HG03108 (cell line): Measurements from ENCODE around the gene SLC43A2.
A peak's percentile ranks its signal among the peaks of the same experiment; 100 is the strongest.

Source experiments
- ATAC-seq: cut with Tn5 transposase; IDR thresholded peaks from one replicate; pipeline ENCODE4 v1.9.1; 2021; ENCODE audit warnings: moderate library complexity; ENCODE audit not compliant: unreplicated experiment

The SLC43A2 gene

DNA sequence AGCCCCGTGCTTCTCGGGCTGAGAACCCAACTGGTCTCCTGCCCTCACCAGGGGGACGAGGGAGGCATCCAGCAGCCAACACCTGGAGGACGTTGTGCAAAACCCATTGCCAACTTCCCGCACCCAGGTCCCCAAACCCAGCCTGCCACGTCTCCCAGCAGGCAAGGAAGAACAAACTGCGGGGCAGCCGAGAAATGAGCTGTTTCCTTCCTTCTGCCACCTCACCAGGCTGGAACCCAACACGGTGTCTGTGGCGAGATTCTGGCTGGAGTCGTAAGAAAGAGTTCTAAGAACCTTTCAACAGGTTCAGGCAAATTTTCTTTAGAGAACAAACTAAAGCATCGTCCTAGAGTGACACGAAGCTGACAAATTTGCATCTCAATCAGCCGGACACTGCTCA, 3.6 kb downstream of the SLC43A2 start:
- no peak for ATAC-seq

DNA sequence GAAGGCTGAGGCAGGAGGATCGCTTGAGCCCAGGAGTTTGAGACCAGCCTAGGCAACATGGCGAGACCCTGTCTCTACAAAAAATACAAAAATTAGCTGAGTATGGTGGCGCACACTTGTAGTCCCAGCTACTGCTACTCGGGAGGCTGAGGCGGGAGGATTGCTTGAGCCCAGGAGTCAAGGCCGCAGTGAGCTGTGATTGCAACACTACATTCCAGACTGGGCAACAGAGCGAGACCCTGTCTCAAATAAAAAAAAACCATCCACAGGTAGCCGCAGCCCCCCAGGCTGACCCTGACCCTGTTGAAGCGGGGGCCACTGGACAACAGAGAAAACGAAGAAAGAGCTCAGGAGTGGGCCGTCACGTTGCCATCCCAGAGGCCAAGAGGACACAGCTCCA, 4.0 kb downstream of the SLC43A2 start:
- no peak for ATAC-seq

DNA sequence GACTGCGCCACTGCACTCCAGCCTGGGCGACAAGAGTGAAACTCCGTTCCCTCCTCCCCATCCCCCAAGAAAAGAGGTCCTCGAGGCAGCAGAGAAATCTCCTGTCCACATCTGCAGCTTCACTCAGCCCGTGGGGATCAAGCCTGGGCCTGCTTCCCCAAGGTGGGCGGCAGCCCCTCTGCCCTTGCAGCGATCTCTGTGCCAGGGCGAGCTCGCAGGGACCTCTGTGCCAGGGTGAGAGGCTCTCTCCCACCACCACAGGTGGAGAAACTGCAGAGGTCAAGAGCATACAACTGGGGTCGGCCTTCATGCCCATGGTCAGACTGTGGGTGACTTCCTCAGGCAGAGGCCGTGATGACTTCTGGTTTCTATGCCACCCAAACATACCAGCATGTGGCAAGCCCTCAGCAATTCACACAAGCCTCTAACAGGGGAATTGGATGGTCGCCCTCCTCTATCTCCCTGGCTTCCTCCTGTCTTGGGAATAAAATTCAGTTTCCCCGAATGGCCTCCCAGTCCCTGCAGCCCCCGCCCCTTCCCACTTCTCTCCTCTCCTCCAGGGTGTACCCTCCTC, 5.5 kb downstream of the SLC43A2 start:
- no peak for ATAC-seq

DNA sequence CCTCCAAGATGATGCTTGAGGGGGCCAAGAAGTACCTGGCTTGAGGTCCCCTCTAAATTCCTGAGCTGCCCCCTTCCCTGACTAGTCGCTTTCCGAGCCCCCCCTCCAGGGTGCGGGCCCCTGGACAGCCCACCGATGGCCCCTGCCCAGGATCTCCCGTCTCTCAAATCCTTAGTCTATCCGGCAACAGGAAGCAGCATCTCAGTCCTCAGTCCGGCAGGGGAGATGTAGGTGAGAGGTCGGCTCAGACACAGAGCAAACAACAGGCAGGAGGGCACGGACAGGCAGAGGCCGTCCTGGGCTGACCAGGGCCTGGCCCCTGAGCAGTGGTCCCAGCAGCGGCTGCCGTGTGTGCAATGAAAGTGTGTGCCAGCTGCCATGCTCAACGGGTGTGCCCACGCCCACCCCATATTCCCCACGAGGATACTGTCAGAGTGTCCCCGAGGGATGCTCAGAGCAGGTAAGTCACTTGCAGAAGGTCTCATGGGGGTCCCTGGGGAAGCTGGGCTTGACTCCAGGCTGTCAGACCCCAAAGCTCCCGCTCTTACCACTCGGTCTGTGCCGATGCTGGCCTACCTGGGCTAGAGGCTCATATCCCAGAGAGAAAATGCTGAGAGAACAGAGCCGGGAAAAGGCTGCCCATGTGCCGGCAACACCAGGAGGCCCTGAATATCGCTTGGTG, 7.2 kb downstream of the SLC43A2 start:
- ATAC-seq, result no peak

DNA sequence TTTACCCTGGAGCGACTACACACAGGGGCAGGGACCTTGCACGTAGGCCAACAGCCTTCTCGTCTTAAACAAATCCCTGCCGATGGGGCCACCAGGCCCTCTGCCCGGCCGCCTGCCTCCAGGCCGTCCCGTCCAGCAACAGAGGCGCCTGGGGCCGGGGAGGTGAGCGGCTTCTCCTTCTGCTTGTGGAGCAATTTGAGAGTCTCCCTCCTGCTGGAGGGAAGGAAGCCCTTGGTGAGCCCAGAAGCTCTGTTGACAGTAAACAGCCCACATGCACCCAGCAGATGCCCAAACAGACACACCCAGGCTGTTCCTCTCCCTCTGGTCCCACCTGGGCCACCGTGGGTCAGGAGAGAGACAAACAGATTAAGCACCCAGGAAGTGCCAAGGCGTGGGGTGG, 8.1 kb downstream of the SLC43A2 start:
- no peak for ATAC-seq

DNA sequence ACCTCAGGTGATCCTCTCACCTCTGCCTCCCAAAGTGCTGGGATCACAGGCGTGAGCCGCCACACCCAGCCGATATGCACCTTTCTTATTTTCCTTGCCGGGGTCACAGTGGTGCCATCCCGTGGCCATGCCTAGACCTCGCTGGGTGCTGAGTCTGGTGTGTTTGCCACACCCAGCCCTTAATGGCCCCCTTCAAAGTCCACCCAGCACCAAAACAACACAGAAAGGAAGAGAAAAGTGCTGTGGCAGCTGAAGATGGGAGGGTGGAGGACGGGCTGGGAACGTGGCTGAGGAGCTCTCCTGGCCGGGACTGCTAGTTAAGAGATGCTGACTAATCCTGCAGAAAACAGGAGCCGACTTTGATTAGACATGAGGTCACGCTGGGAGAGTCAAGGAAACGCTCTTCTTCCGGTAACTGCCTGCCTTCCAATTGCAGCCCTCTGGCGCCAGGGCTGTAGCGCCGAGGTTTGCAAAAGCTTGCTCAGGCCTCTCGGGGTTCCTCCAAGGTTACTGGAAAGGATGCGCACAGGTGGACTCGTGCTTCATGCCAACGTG, 10.9 kb downstream of the SLC43A2 start:
- no peak for ATAC-seq

DNA sequence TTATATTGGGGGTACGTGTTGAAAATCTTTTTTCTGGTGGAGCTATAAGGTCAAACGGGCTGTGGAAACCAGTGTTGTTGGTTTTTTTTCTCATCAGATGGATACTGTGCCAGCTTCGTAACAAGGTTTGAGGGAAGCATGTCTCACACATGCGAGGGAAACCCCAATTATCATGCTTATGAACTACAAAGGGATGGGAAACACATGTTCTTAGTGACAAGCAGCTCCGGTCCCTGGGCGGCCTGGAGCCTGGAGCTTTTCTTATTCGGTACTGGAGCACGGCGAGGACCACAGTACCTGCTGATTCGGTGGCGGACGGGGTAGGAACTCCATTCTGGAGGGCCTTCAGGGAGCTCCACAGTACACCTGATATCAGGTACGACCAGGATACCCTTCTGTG, 12.5 kb downstream of the SLC43A2 start:
- ATAC-seq, result no peak

DNA sequence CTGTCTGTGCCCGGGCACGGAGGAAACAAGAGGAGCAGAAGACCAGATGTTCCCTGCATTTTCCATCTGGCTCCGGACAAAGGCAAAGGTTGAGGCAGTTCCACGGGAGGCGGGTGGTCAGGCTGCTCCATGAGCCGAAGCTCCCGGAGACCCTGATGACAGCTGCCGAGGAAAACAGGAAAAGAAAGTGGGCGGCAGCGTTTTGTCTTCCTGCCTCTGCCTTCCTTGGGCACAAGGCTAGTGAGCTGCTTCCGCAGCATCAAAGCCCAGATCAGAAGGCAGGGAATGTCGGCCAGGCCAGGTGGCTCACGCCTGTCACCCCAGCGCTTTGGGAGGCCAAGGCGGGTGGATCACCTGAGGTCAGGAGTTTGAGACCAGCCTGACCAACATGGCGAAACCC, 16.2 kb downstream of the SLC43A2 start:
- no peak for ATAC-seq

DNA sequence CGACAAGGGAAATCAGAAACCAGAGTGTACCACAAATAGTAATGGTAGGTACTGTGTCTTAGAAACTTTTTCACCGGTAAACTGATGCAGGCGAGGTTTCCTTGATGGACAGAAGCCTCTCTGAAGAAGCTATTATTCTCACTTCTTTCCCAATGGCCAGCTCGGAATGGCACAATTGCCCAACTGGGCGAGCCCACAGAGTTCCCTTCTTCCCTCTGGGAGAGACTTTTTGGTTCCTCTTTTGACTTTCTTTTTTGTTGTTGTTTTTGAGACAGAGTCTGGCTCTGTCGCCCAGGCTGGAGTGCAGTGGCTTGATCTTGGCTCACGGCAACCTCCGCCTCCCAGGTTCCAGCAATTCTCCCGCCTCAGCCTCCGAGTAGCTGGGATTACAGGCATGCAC, 16.9 kb downstream of the SLC43A2 start:
- ATAC-seq, result no peak

DNA sequence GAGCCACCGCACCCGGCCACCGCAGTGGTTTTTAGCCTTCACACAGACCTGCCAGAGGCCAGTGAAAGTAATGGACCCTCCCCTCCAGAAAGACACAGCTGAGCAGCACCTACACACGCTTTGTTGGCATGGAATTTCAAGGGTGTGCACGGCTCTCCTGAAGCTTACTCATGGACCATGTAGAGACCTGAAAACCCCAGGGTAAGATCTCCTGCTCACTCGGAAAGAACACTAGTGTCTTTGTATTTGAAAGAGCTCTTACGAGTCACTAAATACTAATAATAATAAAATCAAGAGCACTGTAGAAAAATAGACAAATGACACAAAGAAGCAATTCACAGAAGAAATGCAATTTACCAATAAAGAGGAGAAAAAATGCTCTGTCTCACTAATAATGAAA, 20.0 kb downstream of the SLC43A2 start:
- ATAC-seq, result no peak

DNA sequence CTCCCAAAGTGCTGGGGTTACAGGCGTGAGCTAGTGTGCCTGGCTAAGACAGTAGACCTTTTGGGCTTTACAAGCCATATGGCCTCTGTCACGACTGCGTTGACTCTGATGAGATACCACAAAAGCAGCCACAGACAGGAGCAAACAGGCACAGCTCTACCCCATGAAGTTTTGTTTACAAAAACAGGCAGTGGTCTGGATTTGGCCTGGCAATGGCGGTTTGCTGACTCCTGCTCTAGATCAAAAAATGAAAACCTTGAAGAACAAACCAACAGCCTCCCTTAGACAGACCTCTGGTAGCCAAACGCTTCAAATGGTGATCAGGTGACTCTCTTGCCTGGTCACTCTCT, 20.7 kb downstream of the SLC43A2 start:
- no peak for ATAC-seq

DNA sequence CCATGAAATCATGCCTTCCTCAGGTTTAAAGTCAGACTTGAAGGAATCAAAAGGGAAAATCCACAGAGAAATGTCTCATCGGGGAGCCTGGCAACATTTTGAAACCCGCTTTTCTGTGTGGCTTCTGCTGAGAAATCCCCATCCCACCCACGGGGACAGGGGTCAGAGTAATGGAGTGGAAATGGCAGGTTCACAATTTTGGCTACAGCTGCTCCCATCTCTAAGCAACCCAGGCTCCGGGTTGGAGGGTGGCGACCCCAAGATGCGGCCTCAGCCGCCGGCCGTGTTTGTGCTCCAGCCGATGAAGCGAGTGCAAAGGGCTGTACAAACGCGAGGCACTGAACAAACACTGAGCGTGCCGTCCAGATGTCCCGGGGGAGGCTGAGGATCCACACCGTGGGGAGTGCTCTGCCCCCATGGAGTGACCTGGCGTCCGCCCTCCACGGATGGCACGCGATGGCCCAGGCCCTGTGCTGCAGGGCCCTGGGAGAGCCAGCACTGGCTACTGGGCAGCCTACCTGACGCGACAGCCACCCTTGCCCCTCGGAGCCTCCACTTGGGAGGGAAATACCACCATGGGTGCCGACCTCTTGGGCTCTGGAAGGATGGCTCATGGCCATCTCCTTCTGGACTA, 22.2 kb downstream of the SLC43A2 start:
- no peak for ATAC-seq

DNA sequence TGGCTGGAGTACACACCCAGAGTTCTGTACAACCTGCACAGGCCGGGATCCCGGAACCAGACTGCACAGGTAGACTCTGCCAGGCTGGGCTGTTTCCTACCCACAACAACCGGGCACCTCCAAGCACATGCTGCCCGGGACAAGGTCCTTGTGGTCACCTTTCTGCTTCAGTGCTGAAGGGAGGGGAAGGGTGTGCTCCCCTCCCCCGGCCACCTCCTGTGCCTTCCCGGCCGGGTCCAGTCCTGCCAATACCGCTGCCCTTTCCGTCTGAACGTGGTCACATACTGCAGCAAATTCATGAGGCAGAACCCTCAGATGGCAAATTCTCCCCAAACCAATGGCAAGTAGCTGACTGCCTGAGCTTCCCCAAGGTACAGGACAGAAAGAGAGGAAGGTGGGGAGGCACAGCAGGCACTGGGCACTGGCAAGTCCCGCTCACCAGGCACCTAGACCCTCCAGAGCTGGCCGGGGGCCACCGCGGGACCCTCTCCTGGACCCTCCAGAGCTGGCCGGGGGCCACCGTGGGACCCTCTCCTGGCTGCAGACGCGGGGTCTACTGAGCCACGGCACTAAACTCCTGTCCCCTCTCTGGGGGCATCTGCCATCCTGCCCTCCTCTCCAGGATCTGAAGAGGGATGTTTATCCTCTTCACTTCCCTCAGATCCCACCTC, 22.8 kb downstream of the SLC43A2 start:
- ATAC-seq, result no peak

DNA sequence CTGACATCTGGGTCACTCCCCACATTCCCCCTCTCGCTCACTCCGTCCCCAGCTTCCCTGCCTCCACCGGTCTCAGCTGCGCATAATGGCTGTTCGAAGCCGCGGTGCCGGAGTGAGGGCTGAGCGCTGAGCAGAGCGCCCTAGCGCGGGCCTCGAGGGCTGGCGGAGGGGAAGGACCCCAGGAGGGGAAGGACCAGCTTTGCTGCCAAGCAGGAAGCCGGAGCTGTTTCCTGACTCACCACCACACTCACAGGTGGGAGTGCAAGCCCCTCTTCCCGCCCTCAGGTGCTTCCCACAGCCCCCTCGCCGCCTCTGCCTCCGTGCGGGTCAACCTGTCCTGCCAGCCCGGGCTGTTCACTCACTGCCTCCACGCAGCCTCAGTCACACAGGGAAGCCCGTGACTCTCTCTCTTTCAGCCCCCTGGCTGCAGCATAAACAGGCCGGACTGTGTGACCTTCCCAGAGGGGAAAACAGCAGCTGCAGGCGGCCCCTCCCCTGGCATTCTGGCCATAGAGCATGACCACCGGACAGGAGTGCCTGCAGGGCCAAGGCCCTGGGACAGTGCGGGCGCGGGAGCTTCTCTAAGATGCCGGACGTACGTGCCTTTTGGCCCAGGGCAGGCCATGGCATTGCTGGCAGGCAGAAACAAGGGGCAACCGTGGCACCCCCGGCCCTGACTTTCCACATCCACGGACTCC, 23.7 kb downstream of the SLC43A2 start:
- ATAC-seq, result no peak

DNA sequence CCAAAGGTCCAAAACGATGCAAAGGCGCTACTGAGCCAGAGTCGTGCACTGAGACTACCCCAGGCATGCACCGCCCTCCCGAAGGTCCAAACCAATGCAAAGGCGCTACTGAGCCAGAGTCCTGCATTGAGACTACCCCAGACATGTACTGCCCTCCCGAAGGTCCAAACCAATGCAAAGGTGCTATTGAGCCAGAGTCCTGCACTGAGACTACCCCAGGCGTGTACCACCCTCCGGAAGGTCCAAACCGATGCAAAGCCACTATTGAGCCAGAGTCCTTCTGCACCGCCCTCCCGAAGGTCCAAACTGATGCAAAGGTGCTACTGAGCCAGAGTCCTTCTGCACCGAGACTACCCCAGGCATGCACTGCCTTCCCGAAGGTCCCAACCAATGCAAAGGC, 27.1 kb downstream of the SLC43A2 start:
- ATAC-seq, result no peak

DNA sequence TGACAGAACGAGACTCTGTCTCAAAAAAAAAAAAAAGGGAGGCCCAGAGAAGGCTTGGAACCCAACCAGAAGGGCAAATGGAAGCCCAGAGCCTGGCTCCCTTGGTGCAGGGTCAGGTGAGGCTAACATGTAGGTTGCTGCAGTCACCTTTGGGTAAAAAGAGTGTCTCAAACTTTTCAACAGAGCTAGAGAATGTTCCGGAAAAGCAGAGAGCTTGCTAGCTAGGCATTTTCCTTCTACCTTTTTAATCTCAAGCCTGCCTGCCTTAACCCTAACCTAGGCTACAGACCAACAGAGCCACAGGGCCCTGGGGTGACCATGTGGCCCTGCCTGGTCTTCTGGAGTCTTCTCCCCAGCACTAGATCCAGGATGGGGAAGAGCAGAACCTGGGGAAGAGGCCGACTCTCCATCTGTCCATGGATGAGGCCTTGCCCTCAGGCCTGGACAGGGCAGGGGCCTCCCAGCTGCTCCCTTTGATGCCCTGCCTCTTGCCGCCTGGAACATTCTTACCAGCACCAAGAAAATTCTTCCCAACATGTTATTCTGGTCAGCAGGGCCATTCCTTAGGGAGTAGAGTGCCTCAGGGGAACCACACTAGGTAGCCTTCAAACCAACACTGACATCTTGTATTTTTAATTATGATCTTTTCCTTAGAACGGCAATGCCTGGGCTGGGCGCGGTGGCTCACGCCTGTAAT, 30.1 kb downstream of the SLC43A2 start:
- ATAC-seq, result no peak

DNA sequence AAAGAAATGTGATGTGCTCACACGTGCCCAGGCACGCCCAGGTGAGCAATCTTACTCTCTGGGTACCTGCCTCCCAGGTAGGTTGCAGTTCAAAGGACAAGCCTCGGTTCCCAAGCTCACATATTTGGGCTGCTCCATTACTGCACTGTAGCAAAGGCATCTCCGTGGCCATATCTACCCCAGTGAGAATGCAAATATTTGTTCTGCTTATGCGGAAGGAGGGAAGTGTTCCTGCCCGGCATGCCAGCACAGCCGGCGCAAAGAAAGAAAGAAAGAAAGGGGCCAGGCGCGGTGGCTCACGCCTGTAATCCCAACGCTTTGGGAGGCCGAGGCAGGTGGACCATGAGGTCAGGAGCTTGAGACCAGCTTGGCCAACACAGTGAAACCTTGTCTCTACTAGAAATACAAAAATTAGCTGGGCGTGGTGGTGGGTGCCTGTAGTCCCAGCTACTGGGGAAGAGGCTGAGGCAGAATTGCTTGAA, 30.7 kb downstream of the SLC43A2 start:
- ATAC-seq, result no peak

DNA sequence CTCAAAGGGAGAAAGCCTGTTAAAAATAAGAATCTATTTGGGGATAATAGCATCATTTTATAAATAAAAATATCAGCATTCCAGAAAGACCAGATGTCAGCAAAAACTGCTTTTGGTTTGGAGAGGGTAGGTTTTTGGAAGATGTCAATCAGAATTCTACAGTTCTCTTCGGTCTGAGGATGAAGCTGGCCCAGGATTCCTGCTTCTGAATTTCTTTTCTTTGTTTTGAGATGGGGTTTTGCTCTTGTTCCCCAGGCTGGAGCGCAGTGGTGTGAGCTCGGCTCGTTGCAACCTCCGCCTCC, 35.1 kb downstream of the SLC43A2 start:
- no peak for ATAC-seq

DNA sequence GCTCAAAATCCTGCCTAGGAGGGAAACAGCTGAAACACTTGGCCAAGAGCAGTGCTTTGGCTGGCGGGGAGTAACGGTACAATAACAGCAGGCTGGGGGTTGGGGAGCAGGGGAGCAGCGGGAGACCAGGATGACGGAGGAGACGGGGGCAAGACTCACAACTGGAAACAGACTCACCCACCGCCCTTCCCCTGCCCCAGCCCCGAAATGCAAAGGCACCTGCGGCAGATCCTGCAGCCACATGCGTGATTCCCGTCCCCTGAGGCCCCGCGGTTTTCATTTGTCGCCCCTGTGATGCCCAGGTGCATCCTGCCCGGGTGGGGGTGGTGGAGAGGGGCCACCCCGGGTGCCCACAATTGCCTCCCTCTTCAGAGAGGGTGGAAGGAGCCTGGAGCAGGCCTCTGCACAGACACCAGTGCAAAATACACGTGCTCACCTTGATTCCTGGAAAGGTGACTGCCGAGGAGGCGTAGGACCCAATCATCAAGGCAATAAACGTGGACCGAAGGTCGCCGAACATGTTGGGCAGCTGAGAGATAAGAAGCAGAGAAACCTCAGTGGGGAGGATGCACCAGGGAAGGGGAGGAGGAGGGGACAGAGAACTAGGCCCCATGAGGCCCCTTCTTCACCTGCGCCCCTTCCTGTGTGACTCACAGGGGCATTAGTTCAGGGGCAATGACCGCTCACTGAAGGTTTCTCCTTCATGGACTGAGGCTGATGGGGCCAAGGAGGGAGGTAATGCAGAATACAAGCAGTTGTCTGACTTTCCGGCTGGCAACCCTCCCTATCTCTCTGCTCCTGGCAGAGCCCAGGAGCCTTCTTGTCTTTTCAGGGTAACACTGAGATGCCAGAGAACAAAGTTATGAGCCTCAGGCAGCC, 35.6 kb downstream of the SLC43A2 start:
- ATAC-seq, result peak; percentile 68
